Astrocyte of the cerebellum (primary cell): ENCODE measurements around the gene YAF2.

Source experiments
- DNase-seq: peaks from one replicate; pipeline ENCODE4 v3.0.0-alpha.2; 2011; ENCODE audit warnings: low read depth
- H3K4me3 ChIP-seq: 2 replicates; pipeline ENCODE4 v1.5.1; 2011; ENCODE audit warnings: mild to moderate bottlenecking, low read depth, low read length, moderate library complexity
- in situ Hi-C: cut with HindIII; loops from 2 replicates; pipeline ENCODE4 v1.10.0; 2017; ENCODE audit warnings: low sequenced_read_pairs
- TF ChIP-seq, protein P1 (sequence below): IDR thresholded peaks from 2 replicates; pipeline ENCODE4 v1.5.1; 2012; ENCODE audit warnings: low read length, low read depth, moderate library complexity, mild to moderate bottlenecking; ENCODE audit errors: missing control alignments

Gene YAF2

DNA sequence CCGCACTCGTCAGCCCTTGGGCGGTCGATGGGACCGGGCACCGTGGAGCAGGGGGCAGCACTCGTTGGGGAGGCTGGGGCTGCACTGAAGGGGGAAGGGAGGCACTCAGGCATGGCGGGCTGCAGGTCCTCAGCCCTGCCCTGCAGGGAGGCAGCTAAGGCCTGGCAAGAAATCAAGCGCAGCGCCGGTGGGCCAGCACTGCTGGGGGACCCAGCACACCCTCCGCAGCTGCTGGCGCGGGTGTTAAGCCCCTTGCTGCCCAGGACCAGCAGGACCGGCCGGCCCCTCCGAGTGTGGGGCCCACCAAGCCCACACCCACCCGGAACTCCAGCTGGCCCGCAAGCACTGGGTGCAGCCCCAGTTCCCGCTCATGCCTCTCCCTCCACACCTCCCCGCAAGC lies 35.7 kb upstream of the YAF2 start:
- H3K4me3 ChIP-seq, result no peak overlapping the region
- DNase-seq, result no peak
- TF ChIP-seq, protein P1, sequence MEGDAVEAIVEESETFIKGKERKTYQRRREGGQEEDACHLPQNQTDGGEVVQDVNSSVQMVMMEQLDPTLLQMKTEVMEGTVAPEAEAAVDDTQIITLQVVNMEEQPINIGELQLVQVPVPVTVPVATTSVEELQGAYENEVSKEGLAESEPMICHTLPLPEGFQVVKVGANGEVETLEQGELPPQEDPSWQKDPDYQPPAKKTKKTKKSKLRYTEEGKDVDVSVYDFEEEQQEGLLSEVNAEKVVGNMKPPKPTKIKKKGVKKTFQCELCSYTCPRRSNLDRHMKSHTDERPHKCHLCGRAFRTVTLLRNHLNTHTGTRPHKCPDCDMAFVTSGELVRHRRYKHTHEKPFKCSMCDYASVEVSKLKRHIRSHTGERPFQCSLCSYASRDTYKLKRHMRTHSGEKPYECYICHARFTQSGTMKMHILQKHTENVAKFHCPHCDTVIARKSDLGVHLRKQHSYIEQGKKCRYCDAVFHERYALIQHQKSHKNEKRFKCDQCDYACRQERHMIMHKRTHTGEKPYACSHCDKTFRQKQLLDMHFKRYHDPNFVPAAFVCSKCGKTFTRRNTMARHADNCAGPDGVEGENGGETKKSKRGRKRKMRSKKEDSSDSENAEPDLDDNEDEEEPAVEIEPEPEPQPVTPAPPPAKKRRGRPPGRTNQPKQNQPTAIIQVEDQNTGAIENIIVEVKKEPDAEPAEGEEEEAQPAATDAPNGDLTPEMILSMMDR, result no peak
- in situ Hi-C loops, result no loop called here

- TF ChIP-seq, protein P1, result no peak
- H3K4me3 ChIP-seq, result no peak overlapping the region
- no peak for DNase-seq
- in situ Hi-C loops, result no loop called here
These were observed 32.5 kb upstream of the YAF2 start for GRCh38 chr12:42270596-42270995.

DNA sequence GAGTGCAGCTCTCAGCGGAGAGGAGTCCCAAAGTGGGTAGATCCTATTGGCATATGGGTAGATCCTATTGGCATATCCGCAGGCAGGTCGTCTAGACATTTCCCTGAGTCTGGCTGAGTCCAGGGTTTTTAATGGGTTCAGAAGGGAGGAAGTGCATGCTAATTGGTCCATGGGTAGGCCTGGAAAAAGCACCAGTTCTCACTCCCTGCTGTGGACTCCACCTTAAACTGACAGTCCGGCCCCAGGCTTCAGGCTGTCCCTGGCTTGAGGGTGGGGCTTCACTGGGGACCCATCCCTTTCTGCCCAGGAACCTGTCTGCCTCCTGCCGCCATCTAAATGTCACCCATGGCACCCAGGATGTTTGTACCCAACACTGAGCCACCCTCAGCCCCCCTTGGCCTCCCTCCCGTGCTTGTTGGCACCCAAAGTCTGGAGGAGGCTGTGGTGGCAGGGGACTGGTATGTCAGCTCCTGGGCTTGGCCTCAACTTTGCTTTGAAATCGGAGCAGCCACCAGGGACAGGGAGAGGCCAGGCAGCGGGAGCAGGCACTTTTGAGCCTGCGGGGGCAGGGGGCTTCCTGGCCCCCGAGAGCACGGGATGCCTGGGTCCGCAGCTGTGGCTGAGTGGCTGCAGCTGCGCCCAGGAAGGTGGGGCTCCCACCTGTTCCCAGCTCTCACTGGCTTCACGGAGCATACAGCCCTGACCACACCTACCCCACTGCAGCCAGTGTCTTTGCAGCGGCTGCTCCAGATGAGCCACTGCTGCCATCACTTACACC lies 29.6 kb upstream of the YAF2 start:
- no peak for DNase-seq
- TF ChIP-seq, protein P1, result no peak
- H3K4me3 ChIP-seq, result no peak overlapping the region
- in situ Hi-C loops, result no loop called here

GRCh38 chr12:42266579-42267230 lies 28.7 kb upstream of the YAF2 start:
- TF ChIP-seq, protein P1, result no peak
- DNase-seq, result no peak
- in situ Hi-C loops, result no loop called here
- H3K4me3 ChIP-seq, result no peak overlapping the region

- no peak for DNase-seq
- TF ChIP-seq, protein P1, result no peak
- H3K4me3 ChIP-seq, result no peak overlapping the region
- in situ Hi-C loops, result no loop called here
These were observed 24.2 kb upstream of the YAF2 start for GRCh38 chr12:42262271-42262670.

DNA sequence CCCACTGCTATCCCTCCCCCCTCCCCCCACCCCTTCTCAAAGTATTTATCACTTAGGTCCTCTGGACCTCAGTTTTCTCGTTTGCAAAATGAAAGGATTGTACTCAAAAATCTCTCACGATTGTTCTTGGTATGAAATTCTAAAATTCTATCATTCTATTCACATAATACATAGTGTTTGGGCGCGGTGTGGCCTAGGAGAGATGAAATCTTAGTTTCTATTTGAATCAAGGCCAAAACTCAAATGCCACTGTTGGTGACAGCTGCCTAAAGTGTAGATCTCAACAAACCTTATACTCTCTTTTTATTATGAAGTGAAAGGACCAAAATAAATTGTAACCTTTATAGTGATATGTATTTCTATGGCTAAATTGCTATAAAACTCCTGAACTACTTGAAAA lies 23.7 kb upstream of the YAF2 start:
- TF ChIP-seq, protein P1, result no peak
- DNase-seq, result no peak
- in situ Hi-C loops, result no loop called here
- H3K4me3 ChIP-seq, result no peak overlapping the region
